GM12878 (cell line): ENCODE results near the gene RSPO4.

Experiments used
- POLR2A ChIP-seq: IDR thresholded peaks from 2 replicates; pipeline ENCODE4 v1.6.1; 2011; ENCODE audit warnings: low read depth, mild to moderate bottlenecking, low read length
- ZNF274 ChIP-seq: IDR thresholded peaks from one replicate; pipeline ENCODE4 v1.8.0; 2011; ENCODE audit not compliant: insufficient read length, insufficient read depth

DNA sequence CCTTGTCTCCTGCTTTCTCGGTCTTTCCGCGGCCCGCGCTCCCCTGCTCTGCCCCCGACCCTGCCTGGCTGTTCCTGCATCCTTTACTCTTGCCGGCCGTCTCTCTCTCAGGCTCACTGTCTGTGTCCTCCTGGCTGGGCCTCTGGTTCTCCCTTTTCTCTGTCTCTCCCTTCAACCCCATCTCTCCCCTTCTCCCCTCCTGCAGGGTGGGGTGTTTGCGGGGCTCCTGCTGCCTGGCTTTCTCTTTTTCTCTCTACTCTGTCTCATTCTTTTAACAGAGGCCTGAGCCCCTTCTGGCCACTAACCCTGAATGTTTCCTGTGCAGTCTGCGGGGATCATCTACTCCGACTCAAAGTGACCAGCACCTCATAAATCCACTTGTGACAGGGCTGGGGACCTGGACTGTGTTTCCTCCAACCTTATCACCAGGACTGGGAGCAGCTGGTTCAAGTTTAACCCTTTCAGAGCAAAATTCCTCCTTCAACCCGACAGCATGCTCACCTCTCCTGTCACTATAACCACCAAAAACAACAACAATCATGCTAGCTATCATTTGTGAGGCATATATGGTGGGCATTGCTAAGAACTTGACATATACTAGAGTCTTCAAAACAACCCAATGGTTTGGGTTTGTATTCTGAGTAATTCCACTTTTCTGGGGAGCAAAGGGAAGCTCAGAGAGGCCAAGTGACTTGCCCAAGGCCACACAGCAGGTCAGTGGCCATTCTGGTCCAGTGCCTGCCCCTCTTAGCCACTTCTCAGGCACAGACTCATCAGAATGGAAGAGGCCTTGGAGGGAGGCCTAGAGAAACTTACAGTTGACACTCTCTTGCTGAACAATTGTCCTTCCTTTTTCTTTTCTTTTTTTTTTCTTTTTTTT, 811 bp upstream of the RSPO4 start:
- no peak for TF ChIP-seq ZNF274
- no peak for TF ChIP-seq POLR2A
